Right kidney (tissue), 1 donor: ENCODE results near the gene PAFAH1B2.

Experiments used
- DNase-seq: peaks from one replicate; pipeline ENCODE4 v3.0.0-alpha.2; 2016

The PAFAH1B2 gene

DNA sequence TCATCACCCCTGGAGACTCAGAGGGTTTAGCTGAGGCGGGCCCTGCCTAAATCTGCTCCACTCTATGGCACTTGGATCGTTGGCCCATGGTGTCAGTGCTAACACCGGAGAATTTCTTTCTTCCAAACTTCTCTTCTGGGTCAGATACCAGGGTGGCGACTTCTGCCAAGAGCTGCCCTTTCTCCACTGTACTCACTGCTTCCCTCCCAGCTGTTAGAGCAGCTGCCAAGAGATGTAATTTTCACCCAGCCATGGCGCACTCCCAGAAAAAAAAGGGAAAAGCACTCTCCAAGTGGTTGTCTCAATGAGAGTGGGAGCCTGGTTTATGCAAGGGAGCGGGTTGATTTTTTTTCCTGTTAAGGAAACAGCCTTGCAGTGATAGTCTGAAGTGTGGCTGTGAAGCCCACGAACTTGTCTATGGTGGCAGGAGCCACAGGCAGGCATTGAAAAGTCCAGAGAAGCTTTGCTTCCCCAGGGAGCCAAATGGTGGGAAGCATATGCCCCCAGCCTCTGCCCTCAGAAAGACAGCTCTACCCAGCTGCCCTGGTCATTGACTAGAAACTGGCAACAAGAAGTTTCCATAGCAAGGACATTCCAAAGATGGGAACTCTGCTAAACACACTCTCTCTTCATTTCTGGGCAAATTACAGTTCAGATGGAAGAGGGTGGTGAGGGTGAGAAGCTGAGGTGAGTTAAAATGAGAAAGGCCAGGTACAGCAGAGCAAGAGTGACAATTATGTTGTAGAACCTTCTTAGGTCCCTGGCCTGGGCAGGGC, 77.1 kb downstream of the PAFAH1B2 start:
- no peak for DNase-seq

DNA sequence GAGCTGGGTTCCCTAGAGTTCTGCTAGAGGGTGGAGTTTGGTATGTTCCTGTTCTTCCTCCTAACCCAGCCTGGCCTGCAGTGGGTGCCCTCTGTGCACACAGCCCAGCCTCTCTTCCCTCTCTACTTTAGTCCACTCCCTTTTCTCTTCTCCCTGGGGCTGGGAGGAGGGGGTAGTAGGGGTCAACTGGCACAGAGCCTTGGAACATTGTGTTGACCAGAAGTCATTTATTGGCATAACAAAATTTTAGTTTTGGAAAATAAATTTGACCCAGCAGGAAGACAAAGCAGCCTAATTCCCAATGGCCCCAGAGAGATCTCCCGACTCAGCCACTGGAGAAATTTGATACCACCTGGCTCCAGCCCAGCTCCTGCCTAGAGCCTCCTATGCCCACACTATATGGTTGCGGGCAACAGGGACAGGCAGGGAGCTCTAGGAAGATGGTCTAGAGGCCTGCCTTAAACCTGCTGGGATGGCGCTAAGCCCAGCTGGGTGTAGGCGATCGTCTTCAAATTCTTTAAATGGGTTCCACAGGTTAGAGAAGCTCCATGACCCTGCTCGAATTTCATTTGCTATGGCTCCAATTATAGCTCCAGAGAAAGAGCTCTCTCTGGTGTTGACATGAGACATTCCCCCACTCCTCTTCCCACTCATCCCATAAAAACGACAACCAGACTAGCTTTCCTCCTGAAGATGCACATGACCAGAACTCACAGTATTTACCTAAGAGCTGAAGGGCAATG, 77.9 kb downstream of the PAFAH1B2 start:
- peak; percentile 36 for DNase-seq

DNA sequence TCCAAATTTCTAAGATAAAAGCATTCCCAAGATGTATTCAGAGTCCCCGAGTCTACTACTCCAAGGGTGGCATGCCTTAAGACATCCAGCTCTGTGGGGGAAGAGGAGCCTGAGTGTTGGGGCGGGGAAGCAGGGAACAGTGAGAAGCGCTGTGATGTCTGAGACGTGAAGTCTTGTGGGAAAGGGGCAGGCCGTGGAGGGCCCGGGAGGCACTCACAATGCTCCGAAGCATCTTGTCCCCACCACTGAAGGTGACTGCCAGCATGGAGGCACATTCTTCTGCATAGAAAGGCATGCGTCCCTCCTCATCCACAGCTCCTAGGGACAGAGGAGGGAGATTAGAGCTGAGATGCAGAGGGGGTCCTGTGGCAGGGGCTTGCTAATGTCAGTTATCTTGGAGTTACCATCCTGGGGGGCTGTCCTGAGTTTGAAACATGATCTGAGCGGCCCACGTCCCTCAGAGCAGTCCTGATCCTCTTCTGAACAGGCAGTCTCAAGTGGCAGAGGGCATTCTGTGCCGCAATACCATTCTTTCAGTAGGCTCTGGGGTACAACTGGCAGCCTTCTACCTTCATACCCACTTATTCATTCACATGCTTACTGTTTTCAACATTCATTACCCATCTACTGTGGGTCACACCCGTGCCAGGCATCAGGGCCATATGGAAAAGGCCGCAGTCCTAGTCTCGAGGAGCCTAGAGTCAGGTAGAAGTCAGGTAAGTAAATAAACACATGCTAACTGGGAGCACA, 79.1 kb downstream of the PAFAH1B2 start:
- no peak for DNase-seq

DNA sequence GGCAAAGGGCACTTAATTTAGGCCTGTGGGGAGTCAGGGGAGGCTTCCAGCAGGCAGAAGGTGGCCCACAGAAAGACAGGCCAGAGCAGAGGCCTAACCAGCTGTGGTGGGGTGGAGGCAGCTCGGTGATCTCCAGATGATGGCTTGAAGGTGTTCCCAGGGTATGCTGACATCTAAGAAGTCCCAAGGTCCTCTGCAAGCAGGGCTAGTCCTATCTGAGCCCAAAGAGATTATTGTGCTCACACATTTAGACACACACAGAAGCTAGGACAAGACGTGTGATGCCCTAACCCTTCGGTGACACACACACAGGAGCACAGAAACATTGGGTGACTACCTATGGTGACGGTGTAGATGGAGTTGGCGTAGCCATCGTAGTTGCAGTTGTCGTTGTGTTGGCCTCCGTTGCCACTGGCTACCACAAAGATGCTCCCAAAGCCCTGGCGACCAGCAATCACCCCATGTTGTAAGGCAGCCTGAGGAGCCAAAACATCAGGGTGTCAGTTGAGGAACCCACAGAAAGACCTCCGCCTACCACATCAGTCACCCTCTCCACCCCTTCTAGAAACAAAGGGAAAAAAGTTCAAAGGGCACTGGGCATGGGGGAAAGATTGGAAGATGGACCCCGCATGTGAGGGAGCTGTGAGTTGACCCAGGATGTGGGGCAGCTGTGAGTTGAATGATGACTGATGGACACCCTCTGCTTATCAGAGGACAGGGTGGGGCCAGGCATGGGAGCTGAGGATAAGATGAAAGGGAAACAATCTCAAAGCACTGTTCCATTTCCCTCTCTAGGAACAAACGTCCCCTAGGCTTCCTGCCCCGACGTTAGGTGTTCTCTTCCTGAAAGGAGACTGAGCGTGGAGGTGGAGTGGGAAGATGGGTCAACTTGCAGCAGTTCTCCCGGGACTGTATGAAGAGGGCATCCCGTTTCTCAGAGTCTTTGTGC, 79.9 kb downstream of the PAFAH1B2 start:
- DNase-seq, result no peak

DNA sequence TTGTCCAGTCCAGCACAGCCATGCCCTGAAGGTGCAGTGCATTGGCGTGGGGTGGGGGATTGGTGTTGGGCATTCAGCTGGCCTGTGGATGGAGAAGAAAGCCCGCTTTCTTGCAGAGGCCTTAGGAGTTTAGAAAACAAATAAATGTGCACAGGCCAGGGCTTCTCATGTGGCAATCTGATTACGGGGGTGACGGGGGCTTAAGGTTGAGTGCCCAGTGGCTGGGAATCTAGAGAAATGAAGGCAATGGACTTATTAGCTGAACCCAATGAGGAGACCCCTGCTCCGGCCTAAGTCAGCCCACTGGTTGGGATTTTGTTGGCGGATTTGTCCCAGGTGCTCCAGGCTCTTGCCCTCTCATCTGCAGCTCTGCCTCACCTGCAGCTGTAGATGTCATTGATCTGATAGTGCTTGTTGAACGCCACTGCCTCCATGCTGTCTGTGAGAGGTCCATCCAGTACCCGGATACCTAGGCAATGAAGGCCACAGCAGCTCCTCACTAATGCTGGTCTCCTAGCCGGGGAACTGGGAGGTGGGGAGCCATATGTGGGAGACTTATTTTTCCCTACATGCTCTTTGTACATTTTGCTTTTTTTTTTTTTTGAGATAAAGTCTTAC, 81.6 kb downstream of the PAFAH1B2 start:
- DNase-seq, result no peak
